HK-2 (cell line): ENCODE results near the gene ROPN1.

ENCODE experiments used
- DNase-seq: peaks from one replicate; pipeline ENCODE4 v3.0.0-alpha.2; 2018; ENCODE audit not compliant: unreplicated experiment

Gene ROPN1

GRCh38 chr3:123948449-123948848, 43.5 kb downstream of the ROPN1 start:
- no peak for DNase-seq

GRCh38 chr3:123947482-123947881, 44.4 kb downstream of the ROPN1 start:
- DNase-seq, result no peak

- no peak for DNase-seq
These were observed 50.4 kb downstream of the ROPN1 start for GRCh38 chr3:123941542-123941941.

- no peak for DNase-seq
These were observed 50.8 kb downstream of the ROPN1 start for GRCh38 chr3:123941121-123941520.

GRCh38 chr3:123939706-123940105, 52.2 kb downstream of the ROPN1 start:
- no peak for DNase-seq

- DNase-seq, result no peak
These were observed 55.5 kb downstream of the ROPN1 start for GRCh38 chr3:123936400-123936799.

- DNase-seq, result no peak
These were observed 56.1 kb downstream of the ROPN1 start for GRCh38 chr3:123935830-123936229.

GRCh38 chr3:123934250-123934649, 57.7 kb downstream of the ROPN1 start:
- no peak for DNase-seq

- DNase-seq, result no peak
These were observed 61.5 kb downstream of the ROPN1 start for GRCh38 chr3:123930445-123930844.

- no peak for DNase-seq
These were observed 62.6 kb downstream of the ROPN1 start for GRCh38 chr3:123929325-123929724.

- no peak for DNase-seq
These were observed 65.5 kb downstream of the ROPN1 start for GRCh38 chr3:123926396-123926795.

GRCh38 chr3:123920868-123921267, 71.1 kb downstream of the ROPN1 start:
- no peak for DNase-seq

GRCh38 chr3:123920383-123920782, 71.5 kb downstream of the ROPN1 start:
- DNase-seq, result no peak

- no peak for DNase-seq
These were observed 72.6 kb downstream of the ROPN1 start for GRCh38 chr3:123919353-123919752.
